Measurements from ENCODE around the gene ZNF263.

Gene ZNF263

DNA sequence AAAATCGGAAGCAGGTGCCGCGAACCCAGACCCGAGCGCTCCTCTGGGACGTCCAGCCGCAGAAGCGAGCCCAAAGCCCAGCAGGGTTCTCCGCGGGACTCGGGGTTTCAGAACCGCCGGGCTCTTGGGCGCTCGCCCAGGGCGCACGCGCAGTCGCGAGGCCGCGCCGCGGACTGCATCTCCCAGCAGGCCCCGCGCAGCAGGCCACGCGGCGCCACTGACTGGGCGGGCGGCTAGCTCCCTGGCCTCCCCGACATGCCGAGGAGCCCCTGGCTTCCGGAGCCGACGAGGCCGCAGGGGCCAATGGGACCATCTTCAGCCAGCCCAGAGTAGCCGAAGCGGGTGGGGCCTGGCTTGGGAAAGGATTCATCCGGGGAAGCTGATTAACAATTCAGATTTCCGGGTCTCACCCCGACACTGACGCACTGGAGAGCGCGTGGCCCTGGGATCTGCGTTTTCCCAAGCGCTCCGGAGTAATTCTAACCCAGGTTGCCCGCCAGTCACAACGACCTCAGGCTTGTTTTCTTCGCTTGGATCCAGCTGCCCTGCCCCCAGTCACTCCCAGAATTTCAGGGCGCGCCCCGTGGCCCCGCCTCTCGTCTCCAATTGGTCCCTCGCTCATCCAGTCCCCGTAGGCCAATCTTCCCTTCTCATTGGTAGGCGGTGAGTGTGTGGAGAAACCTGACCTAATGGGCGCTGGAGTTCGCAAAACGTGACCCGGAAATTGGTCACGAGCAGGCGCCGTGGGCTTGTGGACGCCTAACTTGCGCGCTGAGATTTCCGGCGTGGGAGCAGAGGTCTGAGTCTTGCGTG is at the start of gene ZNF263 (continued):
- TF ChIP-seq, protein P1, sequence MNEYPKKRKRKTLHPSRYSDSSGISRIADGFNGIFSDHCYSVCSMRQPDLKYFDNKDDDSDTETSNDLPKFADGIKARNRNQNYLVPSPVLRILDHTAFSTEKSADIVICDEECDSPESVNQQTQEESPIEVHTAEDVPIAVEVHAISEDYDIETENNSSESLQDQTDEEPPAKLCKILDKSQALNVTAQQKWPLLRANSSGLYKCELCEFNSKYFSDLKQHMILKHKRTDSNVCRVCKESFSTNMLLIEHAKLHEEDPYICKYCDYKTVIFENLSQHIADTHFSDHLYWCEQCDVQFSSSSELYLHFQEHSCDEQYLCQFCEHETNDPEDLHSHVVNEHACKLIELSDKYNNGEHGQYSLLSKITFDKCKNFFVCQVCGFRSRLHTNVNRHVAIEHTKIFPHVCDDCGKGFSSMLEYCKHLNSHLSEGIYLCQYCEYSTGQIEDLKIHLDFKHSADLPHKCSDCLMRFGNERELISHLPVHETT (tag by site-specific recombination; IDR thresholded peaks at IDR 0.05): no peak
- TF ChIP-seq ZNF366 (tag by site-specific recombination; conservative IDR thresholded peaks at IDR 0.05) (no peak), ZNF830 (tag by site-specific recombination; IDR thresholded peaks at IDR 0.05; ENCODE audit: low read depth) (no peak), ZXDB (tag by site-specific recombination; IDR thresholded peaks at IDR 0.05) (peak; percentile 99), SALL2 (tag by site-specific recombination; IDR thresholded peaks at IDR 0.05; ENCODE audit: borderline replicate concordance) (no peak), ZNF302 (tag by site-specific recombination; IDR thresholded peaks at IDR 0.05; ENCODE audit: low read depth) (no peak), ZNF354C (tag by site-specific recombination; IDR thresholded peaks at IDR 0.05; ENCODE audit: borderline replicate concordance, low read depth) (no peak), YY2 (tag by site-specific recombination; IDR thresholded peaks at IDR 0.05) (no peak), ZNF629 (tag by site-specific recombination; IDR thresholded peaks at IDR 0.05) (peak; percentile 89), ZNF140 (tag by site-specific recombination; IDR thresholded peaks at IDR 0.05) (no peak), ZNF2 (tag by site-specific recombination; IDR thresholded peaks at IDR 0.05) (peak; percentile 47; the same call in 1 of the 2 replicates), ZNF214 (tag by site-specific recombination; IDR thresholded peaks at IDR 0.05; ENCODE audit: borderline replicate concordance) (no peak), ZNF76 (tag by site-specific recombination; IDR thresholded peaks at IDR 0.05; ENCODE audit: borderline replicate concordance, low read depth) (peak; percentile 95), ZNF677 (tag by site-specific recombination; IDR thresholded peaks at IDR 0.05) (no peak), ZNF169 (tag by site-specific recombination; IDR thresholded peaks at IDR 0.05) (no peak), ZNF777 (tag by site-specific recombination; IDR thresholded peaks at IDR 0.05; ENCODE audit: borderline replicate concordance) (peak; percentile 79; the same call in 1 of the 2 replicates)
- TF ChIP-seq, protein P2, sequence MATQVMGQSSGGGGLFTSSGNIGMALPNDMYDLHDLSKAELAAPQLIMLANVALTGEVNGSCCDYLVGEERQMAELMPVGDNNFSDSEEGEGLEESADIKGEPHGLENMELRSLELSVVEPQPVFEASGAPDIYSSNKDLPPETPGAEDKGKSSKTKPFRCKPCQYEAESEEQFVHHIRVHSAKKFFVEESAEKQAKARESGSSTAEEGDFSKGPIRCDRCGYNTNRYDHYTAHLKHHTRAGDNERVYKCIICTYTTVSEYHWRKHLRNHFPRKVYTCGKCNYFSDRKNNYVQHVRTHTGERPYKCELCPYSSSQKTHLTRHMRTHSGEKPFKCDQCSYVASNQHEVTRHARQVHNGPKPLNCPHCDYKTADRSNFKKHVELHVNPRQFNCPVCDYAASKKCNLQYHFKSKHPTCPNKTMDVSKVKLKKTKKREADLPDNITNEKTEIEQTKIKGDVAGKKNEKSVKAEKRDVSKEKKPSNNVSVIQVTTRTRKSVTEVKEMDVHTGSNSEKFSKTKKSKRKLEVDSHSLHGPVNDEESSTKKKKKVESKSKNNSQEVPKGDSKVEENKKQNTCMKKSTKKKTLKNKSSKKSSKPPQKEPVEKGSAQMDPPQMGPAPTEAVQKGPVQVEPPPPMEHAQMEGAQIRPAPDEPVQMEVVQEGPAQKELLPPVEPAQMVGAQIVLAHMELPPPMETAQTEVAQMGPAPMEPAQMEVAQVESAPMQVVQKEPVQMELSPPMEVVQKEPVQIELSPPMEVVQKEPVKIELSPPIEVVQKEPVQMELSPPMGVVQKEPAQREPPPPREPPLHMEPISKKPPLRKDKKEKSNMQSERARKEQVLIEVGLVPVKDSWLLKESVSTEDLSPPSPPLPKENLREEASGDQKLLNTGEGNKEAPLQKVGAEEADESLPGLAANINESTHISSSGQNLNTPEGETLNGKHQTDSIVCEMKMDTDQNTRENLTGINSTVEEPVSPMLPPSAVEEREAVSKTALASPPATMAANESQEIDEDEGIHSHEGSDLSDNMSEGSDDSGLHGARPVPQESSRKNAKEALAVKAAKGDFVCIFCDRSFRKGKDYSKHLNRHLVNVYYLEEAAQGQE (tag by site-specific recombination; IDR thresholded peaks at IDR 0.05): no peak; the same call in 1 of the 2 replicates
- TF ChIP-seq, protein P3, sequence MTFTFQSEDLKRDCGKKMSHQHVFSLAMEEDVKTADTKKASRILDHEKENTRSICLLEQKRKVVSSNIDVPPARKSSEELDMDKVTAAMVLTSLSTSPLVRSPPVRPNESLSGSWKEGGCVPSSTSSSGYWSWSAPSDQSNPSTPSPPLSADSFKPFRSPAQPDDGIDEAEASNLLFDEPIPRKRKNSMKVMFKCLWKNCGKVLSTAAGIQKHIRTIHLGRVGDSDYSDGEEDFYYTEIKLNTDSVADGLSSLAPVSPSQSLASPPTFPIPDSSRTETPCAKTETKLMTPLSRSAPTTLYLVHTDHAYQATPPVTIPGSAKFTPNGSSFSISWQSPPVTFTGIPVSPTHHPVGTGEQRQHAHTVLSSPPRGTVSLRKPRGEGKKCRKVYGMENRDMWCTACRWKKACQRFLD (tag by site-specific recombination; IDR thresholded peaks at IDR 0.05): no peak
- TF ChIP-seq, protein P4, sequence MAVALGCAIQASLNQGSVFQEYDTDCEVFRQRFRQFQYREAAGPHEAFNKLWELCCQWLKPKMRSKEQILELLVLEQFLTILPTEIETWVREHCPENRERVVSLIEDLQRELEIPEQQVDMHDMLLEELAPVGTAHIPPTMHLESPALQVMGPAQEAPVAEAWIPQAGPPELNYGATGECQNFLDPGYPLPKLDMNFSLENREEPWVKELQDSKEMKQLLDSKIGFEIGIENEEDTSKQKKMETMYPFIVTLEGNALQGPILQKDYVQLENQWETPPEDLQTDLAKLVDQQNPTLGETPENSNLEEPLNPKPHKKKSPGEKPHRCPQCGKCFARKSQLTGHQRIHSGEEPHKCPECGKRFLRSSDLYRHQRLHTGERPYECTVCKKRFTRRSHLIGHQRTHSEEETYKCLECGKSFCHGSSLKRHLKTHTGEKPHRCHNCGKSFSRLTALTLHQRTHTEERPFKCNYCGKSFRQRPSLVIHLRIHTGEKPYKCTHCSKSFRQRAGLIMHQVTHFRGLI (tag by site-specific recombination; IDR thresholded peaks at IDR 0.05): peak; percentile 84
- TF ChIP-seq, protein P5, sequence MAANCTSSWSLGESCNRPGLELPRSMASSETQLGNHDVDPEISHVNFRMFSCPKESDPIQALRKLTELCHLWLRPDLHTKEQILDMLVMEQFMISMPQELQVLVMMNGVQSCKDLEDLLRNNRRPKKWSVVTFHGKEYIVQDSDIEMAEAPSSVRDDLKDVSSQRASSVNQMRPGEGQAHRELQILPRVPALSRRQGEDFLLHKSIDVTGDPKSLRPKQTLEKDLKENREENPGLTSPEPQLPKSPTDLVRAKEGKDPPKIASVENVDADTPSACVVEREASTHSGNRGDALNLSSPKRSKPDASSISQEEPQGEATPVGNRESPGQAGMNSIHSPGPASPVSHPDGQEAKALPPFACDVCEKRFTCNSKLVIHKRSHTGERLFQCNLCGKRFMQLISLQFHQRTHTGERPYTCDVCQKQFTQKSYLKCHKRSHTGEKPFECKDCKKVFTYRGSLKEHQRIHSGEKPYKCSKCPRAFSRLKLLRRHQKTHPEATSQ (tag by site-specific recombination; IDR thresholded peaks at IDR 0.05): no peak
- TF ChIP-seq, protein P6, sequence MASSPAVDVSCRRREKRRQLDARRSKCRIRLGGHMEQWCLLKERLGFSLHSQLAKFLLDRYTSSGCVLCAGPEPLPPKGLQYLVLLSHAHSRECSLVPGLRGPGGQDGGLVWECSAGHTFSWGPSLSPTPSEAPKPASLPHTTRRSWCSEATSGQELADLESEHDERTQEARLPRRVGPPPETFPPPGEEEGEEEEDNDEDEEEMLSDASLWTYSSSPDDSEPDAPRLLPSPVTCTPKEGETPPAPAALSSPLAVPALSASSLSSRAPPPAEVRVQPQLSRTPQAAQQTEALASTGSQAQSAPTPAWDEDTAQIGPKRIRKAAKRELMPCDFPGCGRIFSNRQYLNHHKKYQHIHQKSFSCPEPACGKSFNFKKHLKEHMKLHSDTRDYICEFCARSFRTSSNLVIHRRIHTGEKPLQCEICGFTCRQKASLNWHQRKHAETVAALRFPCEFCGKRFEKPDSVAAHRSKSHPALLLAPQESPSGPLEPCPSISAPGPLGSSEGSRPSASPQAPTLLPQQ (tag by site-specific recombination; IDR thresholded peaks at IDR 0.05): 0 out of 2 replicates have a peak, but pooled peaks have one; percentile 72
- TF ChIP-seq, protein P7, sequence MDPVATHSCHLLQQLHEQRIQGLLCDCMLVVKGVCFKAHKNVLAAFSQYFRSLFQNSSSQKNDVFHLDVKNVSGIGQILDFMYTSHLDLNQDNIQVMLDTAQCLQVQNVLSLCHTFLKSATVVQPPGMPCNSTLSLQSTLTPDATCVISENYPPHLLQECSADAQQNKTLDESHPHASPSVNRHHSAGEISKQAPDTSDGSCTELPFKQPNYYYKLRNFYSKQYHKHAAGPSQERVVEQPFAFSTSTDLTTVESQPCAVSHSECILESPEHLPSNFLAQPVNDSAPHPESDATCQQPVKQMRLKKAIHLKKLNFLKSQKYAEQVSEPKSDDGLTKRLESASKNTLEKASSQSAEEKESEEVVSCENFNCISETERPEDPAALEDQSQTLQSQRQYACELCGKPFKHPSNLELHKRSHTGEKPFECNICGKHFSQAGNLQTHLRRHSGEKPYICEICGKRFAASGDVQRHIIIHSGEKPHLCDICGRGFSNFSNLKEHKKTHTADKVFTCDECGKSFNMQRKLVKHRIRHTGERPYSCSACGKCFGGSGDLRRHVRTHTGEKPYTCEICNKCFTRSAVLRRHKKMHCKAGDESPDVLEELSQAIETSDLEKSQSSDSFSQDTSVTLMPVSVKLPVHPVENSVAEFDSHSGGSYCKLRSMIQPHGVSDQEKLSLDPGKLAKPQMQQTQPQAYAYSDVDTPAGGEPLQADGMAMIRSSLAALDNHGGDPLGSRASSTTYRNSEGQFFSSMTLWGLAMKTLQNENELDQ (tag by site-specific recombination; IDR thresholded peaks at IDR 0.05; ENCODE audit: low read depth): no peak
- TF ChIP-seq, protein P8, sequence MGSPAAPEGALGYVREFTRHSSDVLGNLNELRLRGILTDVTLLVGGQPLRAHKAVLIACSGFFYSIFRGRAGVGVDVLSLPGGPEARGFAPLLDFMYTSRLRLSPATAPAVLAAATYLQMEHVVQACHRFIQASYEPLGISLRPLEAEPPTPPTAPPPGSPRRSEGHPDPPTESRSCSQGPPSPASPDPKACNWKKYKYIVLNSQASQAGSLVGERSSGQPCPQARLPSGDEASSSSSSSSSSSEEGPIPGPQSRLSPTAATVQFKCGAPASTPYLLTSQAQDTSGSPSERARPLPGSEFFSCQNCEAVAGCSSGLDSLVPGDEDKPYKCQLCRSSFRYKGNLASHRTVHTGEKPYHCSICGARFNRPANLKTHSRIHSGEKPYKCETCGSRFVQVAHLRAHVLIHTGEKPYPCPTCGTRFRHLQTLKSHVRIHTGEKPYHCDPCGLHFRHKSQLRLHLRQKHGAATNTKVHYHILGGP (tag by site-specific recombination; IDR thresholded peaks at IDR 0.05): no peak

All from HEK293 (cell line).